Measurements from ENCODE around the gene SLC46A1. TPM values are rescaled to one million over a fixed set of nuclear protein-coding genes. Genes with fewer than 3 reads are reported as not detected.

The SLC46A1 gene
- polyA plus RNA-seq, 1 donor from 2014 or later, result 12.3 TPM

DNA sequence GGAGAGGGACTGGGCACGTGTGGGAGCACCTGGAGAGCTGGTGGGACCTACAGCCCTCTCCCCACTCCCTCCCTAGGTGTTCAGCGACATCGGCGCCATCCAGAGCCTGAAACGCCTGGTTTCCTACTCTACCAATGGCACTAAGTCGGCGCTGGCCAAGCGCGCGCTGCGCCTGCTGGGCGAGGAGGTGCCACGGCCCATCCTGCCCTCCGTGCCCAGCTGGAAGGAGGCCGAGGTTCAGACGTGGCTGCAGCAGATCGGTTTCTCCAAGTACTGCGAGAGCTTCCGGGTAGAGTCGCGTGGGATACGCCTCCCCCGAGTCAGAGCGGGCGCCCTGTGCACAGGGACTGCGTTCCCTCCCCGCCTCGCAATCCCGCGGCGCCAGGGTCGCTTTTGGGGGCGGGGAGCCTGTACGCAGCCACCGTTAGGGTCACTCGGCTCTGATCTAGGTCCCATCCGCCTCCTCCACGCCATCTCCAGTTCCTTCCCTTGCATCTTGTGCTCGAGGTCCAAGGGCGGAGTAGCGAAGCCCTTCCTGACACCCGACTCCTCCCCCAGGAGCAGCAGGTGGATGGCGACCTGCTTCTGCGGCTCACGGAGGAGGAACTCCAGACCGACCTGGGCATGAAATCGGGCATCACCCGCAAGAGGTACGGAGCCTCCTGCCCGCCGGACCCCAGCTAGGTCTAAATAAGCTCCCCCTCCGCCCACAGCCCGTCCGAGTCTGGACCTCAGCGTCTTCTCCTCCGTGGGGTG lies 21.6 kb downstream of the SLC46A1 start:
- no peaks in the 10 kb centered on the region for H3F3A ChIP-seq (ENCODE audit: insufficient read depth, low read length, poor library complexity, severe bottlenecking)
- no peaks in the 10 kb centered on the region for H3K36me3 ChIP-seq (ENCODE audit: insufficient read depth, low read length)
- H4K20me1 ChIP-seq (ENCODE audit: insufficient read depth), result no peaks in the 10 kb centered on the region
- no peak for TF ChIP-seq REST (IDR thresholded peaks at IDR 0.05; ENCODE audit: borderline replicate concordance)
- no peak for TF ChIP-seq SMC3 (conservative IDR thresholded peaks at IDR 0.05; ENCODE audit: poor library complexity)
- TF ChIP-seq MXI1 (conservative IDR thresholded peaks at IDR 0.05; ENCODE audit: poor library complexity, severe bottlenecking), result no peak
- TF ChIP-seq, protein P1, sequence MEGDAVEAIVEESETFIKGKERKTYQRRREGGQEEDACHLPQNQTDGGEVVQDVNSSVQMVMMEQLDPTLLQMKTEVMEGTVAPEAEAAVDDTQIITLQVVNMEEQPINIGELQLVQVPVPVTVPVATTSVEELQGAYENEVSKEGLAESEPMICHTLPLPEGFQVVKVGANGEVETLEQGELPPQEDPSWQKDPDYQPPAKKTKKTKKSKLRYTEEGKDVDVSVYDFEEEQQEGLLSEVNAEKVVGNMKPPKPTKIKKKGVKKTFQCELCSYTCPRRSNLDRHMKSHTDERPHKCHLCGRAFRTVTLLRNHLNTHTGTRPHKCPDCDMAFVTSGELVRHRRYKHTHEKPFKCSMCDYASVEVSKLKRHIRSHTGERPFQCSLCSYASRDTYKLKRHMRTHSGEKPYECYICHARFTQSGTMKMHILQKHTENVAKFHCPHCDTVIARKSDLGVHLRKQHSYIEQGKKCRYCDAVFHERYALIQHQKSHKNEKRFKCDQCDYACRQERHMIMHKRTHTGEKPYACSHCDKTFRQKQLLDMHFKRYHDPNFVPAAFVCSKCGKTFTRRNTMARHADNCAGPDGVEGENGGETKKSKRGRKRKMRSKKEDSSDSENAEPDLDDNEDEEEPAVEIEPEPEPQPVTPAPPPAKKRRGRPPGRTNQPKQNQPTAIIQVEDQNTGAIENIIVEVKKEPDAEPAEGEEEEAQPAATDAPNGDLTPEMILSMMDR (IDR thresholded peaks at IDR 0.05; ENCODE audit: poor library complexity, severe bottlenecking), result no peak
- TF ChIP-seq EP300 (conservative IDR thresholded peaks at IDR 0.05; ENCODE audit: poor library complexity, severe bottlenecking), result no peak
- TF ChIP-seq TAF1 (IDR thresholded peaks at IDR 0.05; ENCODE audit: low read depth), result no peak
- no peak for TF ChIP-seq POLR2AphosphoS5 (IDR thresholded peaks at IDR 0.05)
- no peak for TF ChIP-seq RAD21 (conservative IDR thresholded peaks at IDR 0.05)
- TF ChIP-seq EZH2 (IDR thresholded peaks at IDR 0.05; ENCODE audit: borderline replicate concordance, insufficient read depth, low read length, poor library complexity, severe bottlenecking), result no peak
- H3K79me2 ChIP-seq (replicated peaks; ENCODE audit: insufficient read depth, low read length), result no peaks in the 10 kb centered on the region
- H3K9me2 ChIP-seq (ENCODE audit: insufficient read depth, low read length), result no peaks in the 10 kb centered on the region
- H3K4me2 ChIP-seq (ENCODE audit: low read length), result no peak overlapping the region
- no peaks in the 10 kb centered on the region for H3K27me3 ChIP-seq (ENCODE audit: insufficient read depth, low read depth, low read length)
- H3K4me3 ChIP-seq (ENCODE audit: low read length), result no peak overlapping the region
- H3K9me3 ChIP-seq (ENCODE audit: low read length), result no peaks in the 10 kb centered on the region
- H3K27ac ChIP-seq (ENCODE audit: low read length), result no peak overlapping the region
- no peak overlapping the region for H3K9ac ChIP-seq (ENCODE audit: low read length)
- no peak overlapping the region for H2AFZ ChIP-seq (ENCODE audit: low read depth, low read length)

DNA sequence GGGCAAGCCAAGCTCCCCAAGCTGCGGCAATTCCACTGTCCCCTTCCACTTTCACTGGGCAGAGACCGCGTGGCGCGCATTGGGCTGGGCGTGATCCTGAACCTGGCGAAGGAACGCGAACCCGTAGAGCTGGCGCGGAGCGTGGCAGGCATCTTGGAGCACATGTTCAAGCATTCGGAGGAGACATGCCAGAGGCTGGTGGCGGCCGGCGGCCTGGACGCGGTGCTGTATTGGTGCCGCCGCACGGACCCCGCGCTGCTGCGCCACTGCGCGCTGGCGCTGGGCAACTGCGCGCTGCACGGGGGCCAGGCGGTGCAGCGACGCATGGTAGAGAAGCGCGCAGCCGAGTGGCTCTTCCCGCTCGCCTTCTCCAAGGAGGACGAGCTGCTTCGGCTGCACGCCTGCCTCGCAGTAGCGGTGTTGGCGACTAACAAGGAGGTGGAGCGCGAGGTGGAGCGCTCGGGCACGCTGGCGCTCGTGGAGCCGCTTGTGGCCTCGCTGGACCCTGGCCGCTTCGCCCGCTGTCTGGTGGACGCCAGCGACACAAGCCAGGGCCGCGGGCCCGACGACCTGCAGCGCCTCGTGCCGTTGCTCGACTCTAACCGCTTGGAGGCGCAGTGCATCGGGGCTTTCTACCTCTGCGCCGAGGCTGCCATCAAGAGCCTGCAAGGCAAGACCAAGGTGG lies 24.7 kb downstream of the SLC46A1 start:
- Histone ChIP-seq H3K9me2 (ENCODE audit: insufficient read depth, low read length) (no peaks in the 10 kb centered on the region), H3K4me2 (ENCODE audit: low read length) (no peak overlapping the region), H3K9ac (ENCODE audit: low read length) (no peak overlapping the region), H3F3A (ENCODE audit: insufficient read depth, low read length, poor library complexity, severe bottlenecking) (no peaks in the 10 kb centered on the region), H4K20me1 (ENCODE audit: insufficient read depth) (no peaks in the 10 kb centered on the region), H3K36me3 (ENCODE audit: insufficient read depth, low read length) (no peaks in the 10 kb centered on the region), H3K9me3 (ENCODE audit: low read length) (no peaks in the 10 kb centered on the region), H3K4me3 (ENCODE audit: low read length) (peak overlapping the region; percentile 23), H3K79me2 (replicated peaks; ENCODE audit: insufficient read depth, low read length) (no peaks in the 10 kb centered on the region), H3K27me3 (ENCODE audit: insufficient read depth, low read depth, low read length) (no peaks in the 10 kb centered on the region), H2AFZ (ENCODE audit: low read depth, low read length) (no peak overlapping the region), H3K27ac (ENCODE audit: low read length) (no peak overlapping the region)
- TF ChIP-seq, protein P1 (IDR thresholded peaks at IDR 0.05; ENCODE audit: poor library complexity, severe bottlenecking), result peak; percentile 30
- no peak for TF ChIP-seq EZH2 (IDR thresholded peaks at IDR 0.05; ENCODE audit: borderline replicate concordance, insufficient read depth, low read length, poor library complexity, severe bottlenecking)
